ENCODE results near the gene PKIG.
A peak's percentile ranks its signal among the peaks of the same experiment; 100 is the strongest.

GRCh38 chr20:44642203-44643153 is 60.1 kb downstream of the PKIG start:
- TF ChIP-seq CTCF (IDR thresholded peaks at IDR 0.05) (no peak), POLR2A (IDR thresholded peaks at IDR 0.05; ENCODE audit: low read depth) (no peak), POLR2AphosphoS5 (IDR thresholded peaks at IDR 0.05) (peak; percentile 35 to 36)

Data from esophagus muscularis mucosa (tissue), 3 donors.